Prostate gland (tissue), 2 donors: ENCODE results near the gene UGT1A8.

Experiments
- CTCF ChIP-seq, 4 experiments: fragments of 200-600 bp in 2 of 4; fragments of 450-650 bp in 2 of 4; sonication (generic) in 2 of 4; IDR thresholded peaks; 1 replicate in 3 of 4; 2 replicates in 1 of 4; pipeline ENCODE4 v1.5.1; 2016 to 2019; ENCODE audit warnings: antibody characterized with exemption in 4 of 4, mild to moderate bottlenecking in 2 of 4, moderate library complexity in 2 of 4
- POLR2A ChIP-seq: fragments of 450-650 bp; IDR thresholded peaks from one replicate; pipeline ENCODE4 v1.6.1; 2016; ENCODE audit warnings: antibody characterized with exemption, mild to moderate bottlenecking
- POLR2AphosphoS5 ChIP-seq: sonication (generic); formaldehyde crosslinking; IDR thresholded peaks from one replicate; pipeline ENCODE4 v1.6.1; 2017; ENCODE audit warnings: antibody characterized with exemption

- TF ChIP-seq POLR2A (no peak), CTCF (IDR thresholded peaks at IDR 0.05) (no peak), POLR2AphosphoS5 (no peak)
Measured at GRCh38 chr2:233819884-233820773, 202.7 kb downstream of the UGT1A8 start.
